ENCODE data around the gene HEMGN.
A peak's percentile ranks its signal among the peaks of the same experiment; 100 is the strongest.

Gene HEMGN

DNA sequence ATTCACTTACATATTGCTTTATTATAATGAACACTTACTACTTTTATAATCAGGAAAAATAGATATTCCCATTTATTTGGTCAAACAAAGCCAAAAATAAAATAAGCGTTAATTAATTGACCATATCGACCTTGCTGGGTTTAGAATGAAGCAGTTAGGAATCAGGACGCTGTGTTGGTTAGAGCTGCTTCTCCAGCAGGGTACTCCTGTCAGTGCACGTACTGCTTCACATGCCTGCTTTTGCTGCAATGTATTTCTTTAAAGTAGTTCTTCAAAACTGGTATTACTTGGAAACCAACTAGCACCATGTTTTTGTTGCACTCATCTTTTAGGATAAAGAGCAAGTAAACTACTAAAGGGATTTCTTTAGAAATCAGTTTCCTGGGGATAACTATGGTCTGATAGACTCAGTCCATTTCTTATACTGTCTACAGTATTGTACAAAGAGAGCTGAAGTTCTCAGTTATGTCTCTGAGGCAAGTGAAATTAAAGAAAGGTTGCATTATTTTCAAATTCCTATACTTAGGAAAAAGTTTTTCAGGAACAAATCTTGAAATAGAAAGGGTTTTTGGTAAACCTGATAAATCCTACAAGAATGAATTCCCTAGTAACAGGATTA is 8.9 kb downstream of the HEMGN start:
- no peak for DNase-seq

DNA sequence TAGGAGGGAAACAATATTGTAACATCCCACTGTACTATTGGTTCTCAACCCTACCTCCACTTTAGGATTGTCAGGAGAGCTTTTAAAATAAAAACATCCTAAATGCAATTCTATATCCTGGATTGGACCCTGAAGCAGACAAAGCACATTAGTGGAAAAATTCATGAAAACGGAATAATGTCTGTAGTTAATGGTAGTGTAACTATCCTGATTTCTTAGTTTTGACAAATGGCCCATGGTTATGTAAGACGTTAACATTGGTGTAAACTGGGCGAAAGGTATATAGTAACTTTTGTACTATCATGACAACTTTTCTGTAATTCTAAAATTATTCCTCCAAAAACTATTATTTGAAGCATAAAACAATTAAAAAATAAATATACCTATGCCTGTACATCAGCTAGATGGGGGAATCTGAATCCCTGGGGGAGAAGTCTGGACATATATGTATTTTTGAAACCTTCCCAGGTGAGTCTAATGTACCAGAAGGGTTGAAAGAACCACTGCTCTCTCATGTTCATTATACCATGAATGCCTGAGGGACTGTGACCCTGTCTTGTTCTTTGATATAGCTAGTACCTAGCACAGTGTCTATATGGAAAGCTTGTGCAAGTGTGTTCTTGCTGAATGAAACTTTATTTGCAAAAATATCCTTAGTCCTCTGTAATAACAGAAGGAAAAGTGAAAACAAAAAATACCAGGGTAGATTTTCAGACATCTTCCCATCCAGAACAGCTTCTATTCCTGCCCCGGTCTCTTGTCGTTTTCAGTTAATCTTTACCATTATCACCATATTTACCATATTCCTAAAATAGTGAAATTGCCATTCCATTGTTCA is 12.3 kb downstream of the HEMGN start:
- DNase-seq = no peak

DNA sequence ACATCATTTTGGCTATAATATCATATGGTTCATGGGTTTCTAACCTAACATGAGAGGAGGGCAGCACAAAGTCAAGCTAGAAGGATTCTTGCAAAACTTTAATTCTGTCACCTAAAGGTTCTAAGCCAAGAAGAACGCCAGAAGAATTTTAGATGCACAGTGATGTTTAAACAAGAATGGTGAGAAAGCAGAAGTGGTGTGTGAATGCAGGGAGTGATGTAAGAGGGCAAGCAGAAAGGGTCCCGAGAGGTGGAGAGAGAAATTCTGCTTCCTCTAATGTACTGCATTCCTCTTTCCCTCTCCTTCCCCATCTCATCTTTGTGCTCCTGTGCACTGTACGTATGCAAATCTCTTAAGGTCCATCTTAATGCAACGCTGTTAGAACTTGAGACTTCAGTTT is 13.6 kb downstream of the HEMGN start:
- no peak for DNase-seq

DNA sequence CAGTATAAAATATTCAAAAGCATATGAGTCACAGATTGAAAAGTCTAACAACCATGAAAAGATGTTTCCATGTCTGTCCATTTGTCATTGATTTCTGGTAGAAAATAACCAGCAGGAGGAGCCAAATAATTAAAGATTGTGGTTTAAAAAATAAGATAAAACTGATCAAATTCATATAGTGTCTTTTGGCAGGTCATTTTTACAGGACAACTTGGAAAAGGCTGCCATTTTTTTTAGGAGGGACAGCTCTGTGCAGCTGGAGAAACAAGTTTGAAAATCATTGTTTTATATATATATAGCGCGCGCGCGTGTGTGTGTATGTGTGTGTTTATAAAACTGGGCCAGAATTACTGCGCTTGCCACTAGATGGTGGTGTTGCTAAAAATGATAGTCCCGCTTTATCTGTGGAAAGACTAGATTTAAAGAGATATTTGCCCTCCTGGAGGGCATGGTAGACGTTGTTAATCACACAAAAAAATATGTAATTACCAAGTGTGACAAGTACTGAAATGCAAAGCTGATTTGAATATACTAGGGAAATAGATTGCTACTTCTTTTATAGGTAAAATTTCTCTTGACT is 14.4 kb downstream of the HEMGN start:
- peak; percentile 89 for DNase-seq

DNA sequence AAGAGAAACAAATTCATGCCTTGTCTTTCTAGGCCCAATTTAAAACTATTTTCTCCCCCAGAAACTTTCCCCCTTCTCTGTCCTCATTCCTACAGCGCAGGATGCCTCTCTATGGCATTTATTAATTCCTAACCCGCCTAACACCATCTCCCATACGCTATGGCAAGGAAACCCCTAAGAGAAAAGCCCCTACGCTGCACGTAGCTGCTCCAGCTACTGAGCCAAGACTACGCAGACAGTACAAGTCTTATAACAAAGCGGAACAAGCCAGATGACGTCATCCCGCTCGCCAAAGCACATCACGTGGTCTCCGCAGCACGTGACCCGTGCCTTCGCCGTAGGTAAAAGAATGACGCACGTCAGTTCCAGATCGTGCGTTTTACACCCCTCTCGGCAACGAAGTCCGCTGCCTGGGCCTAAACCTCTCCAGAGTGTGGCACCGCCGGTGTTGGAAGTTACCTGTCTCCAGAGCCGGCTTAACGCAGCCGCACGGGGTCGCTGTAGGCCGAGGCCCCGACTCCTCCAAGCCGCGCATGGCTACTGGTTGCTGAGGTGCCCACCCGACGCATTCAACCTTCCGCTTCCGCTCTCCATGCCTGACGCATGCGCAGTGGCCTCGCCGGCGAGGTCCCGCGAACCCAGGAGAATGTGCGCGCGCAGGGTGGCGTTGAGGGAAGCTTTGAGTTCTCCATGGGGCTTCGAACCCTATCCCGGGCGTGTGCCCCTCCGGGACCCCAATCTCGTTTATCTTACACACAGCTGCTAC is 15.8 kb downstream of the HEMGN start, which contains the start of gene TRMO:
TSS of gene TRMO (minus strand) at position 542 of the 766 bp plus-strand sequence. CDS start at position 535, 7 bp downstream.
- DNase-seq = peak; percentile 98

DNA sequence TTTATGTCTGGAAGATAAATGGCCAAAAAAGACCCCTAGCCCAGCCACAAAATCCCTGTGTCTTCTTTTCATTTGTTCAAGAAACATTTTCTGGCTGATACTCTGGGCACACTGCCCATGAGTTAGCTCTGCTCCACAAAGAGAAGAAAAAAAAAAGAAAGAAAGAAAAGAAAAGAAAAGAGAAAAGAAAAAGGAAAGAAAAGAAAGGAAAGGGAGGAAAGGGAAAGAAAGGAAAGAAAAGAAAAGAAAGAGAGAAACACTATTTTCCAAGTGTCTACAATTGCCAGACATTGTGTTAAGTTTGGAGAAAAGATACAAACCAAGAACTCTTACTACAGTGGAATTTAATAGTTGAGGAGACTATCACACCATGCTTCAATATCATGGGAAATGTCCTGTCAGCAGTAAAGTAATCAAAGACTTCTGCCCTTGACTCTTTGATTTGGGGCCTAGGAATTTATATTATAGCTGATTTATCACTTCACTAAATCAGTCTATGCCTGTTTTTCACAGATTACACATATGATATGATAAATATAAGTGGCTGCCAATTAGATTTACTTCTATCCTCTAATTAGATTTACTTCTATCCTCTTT is 18.7 kb downstream of the HEMGN start:
- DNase-seq = peak; percentile 37

DNA sequence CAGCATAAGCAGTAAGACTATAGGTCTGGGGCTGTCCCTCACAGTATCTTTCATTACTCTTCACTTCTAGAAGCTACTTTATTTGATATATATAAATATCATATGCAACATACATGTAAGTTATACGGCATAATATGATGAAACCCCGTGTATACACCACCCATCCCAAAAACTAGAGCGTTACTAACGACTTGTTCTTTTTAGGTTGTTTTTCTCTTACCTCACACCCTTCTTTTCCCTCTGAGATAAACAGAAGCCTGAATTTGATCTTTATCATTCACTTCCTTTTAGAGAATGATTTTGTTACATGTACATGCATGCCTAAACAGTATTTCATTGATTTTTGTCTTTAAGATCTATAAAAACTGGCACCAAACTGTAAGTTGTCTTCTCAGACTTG is 19.4 kb downstream of the HEMGN start:
- no peak for DNase-seq

DNA sequence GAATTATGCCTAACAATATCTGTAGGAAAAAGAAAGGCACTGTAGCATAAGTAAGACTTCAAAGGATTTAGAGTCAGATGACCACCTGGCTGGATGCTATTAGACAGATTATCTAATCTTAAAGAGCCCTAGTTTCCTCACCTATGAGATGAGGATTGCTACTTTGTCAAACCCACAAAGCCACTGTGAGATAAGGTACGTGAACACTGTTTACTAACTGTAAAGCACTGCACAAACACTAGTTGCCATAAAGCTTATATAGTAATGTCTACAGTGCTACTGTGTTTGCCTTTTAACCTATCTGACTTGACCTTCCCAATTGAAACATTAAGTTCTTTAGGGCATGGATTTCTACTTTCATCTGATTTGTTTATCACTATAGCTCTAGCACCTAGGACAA is 26.0 kb downstream of the HEMGN start:
- DNase-seq = peak; percentile 23

DNA sequence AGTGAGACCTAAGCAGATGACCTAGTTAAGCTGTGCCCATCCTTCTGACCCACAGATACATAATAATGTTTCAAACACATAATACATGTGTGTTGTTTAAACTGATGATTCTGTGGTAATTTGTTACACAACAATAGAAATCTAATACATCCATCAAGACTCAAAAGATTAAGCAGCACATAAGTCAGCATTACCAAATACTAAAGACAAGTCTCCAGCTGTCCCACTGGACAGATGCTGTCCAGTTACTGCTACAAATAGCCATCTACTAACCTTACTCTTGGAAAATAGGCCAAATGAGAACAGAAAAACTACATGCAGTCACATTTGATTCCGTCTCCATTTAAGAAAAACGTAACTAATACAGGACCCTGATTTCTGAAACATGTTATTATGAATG is 26.4 kb downstream of the HEMGN start:
- DNase-seq = no peak

DNA sequence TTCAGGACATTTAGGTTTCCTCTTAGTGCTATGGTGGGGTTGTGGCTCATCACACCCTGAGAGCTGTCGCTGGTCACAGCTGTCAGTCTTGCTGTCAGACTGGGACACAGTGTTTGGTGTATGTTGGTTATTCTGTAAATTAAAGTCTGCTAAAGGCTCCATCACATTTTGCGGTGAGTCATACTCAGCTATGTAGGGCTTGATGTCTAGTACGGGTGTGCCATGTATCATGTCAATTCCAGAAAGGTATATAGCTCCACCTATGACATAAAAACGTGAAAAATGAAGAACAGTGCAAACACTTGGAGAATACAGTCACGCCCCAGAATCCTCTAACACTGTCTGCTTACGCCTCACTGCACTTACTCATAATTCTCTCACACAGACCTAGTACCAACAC is 27.6 kb downstream of the HEMGN start:
- no peak for DNase-seq

DNA sequence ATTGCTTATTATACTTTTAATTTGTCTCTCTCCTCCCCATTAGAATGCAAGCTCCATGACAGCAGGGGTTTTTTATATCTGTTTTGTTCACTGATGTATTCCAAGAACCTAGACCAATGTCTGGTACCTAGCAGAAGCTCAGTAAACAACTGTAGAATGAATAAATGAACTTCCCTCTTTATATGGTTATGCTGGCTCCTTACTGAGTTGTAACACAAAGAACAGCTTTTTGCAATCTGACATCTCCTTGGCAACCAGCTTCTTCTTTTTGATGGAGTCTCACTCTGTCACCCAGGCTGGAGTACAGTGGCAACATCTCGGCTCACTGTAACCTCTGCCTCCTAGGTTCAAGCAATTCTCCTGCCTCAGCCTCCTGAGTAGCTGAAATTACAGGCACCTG is 29.3 kb downstream of the HEMGN start:
- DNase-seq = no peak

DNA sequence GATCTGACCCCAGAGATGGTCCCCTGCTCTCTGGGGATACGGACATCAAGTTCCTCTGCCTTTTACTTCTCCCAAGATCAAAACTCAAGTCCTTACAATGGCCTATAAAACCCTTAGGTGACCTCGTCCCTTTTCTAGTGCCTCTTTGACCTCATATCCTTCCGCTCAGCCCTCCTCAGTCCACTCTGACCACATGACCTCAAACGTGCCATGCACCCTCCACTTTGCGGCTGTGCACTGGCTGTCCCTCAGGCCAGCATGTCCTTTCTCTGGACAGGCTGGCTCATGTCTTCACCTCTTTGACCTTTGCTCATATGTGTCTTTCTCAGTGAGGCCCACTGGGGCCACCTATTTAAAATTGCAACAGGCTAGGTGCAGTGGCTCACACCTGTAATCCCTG is 30.3 kb downstream of the HEMGN start:
- no peak for DNase-seq

DNA sequence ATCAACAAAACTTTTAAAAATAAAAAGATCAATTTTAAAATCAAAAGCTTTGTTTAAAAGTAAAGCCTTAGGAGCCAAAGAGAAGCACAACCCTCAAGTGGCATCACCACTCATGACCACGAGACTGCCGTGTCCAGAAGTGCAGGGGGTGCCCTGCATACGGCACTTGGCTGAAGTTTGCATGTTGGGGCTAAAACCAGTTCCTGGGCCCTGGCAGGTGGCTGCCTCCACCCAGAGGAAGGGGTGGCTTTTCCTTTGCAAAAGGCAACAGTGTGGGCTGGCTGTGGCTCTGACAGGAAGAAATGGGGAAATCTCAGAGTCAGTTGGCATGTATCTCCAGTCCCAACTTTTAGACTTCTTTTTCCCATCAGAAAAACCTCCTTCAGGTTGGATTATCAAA is 30.9 kb downstream of the HEMGN start:
- DNase-seq = no peak

DNA sequence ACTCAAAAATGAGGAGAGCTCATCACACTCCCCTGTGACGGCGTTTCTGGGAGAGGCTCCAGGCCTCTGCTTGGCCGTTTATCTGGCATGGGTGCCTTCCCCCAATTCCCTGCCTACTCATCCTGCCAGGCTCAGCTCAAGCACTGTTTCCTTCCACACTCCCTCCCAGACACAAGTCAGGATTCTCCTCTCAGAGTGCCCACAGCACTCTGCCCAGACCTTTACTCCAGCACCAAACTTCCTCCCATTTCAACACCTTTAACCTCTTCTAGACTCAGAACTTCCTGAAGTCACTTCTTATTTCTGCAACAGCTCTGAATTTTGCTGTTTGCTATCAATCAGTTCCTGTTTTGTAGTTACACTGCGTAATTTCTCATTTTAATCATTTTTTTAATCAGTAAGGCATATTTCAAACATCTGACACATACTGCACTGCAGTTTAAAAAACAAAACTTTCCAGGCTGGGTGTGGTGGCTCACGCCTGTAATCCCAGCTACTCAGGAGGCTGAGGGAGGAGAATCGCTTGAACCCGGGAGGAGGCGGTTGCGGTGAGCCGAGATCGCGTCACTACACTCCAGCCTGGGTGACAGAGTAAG is 31.6 kb downstream of the HEMGN start:
- no peak for DNase-seq

DNA sequence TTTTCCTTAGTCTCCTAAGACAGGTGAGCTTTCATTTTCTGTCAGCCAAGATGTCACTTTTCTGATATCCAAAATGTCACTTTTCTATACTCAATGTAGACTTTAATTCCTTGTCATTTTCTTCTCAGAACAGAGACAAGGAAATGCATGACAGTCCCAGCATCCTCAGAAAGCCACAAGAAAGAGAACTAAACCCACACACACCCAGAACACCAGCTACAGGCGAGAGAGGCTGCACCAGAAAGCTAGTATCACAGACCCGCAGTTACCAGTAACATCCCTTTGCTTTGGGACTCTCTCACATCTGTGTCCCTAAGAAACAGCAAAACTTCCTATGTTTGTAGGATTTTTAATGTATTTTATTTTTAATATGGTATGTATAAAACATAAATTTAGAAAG is 32.7 kb downstream of the HEMGN start:
- DNase-seq = no peak

DNA sequence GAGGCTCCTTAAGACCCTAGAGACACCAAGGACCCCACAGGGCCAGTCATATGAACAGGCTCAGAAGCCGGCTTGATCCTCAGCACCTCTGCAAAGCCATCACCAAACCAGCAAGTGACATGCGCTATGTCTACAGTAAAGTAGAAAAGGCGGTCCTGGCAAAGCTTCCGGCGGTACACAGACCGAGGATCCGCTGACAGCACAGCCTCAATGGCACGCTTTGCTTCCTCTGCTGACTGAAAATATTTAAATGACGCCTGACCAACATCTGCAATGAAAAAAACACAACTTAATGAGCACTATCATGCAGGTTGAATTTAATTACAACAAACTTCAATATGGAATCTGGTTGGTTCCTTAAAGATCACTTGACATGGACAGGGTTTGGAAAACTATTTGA is 33.2 kb downstream of the HEMGN start:
- no peak for DNase-seq

DNA sequence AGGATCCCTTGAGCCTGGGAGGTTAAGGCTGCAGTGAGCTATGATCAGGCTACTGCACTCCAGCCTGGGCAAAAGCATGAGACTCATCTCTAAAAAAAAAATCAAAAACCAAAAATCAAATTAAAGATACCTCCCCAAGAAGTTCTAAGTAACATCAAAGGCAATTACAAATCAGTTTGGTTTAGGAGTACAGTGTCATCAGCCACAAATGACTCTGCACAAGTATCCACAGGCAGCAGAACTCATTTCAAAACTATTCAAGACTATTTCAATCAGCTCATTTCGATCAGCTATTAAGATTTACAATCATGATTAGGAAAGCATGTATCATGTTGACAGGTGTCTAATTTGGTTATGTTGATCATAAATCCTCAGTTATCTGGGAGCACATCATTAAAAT is 34.8 kb downstream of the HEMGN start:
- DNase-seq = no peak

DNA sequence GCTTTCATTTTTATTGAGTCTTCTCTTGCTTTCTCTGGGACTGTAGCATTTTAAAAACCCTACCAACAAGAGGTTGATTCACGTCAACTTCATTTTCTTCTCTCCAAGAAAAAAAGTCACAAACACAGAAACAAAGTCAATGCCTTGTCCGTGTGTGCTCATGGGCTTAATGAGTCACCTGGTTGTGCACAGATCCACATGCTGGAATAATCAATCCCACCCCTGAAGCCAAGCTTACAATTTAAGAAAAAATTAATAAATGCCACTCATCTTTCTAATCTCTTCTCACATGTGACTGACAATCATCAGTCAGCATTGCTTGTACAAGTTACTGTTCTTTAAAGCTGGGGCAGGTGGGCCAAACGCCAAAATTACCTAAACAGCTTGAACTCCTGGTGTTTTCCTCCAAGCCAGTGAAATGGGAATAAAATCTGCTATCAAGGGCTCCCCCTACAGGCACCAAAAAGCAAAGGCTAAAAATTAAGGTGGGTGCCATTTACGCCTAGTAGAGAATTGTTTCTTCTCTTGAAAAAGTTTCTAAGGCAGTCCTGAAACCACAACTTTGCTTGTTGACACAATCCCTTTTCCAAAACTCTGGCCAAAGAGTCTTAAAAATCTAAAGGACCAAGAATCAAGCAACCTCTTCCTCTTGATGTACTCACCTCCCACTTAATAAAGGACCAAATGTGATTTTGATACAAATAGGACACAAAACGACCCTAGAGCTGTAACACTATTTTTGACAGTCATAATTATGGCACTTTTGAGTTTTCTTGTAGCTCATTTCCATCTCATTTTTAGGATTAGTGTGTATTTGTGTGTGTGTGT is 37.0 kb downstream of the HEMGN start:
- DNase-seq = peak; percentile 57

DNA sequence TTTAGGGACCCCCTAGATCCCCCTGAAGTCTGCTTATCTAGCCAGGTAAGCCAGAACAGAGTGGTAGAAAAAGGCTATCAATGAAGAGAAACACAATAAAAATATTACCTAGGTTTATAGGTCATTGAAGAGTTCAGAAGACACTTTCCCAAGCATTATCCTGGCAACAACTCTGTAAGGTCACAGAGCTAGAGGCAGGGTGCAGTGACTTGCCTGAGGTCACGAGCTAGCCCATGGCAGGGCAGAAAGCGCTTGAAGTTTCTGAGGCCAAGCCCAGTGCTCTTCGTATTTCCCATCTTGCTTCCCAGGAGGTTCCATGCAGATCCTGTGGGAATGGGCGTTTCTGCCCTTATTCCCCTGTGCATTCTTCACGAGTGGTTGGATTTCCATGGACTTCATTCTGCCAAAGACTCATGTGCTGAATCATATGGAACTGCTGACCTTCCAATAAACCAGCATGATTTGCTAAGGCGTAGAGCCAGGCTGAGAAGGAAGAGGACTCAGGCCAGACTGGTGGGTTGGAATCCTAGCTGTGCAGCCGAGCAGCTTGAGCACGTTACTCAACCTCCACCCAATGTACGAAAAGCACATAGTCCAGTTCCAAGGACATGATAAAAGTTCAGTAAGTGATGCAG is 37.8 kb downstream of the HEMGN start:
- DNase-seq = no peak

DNA sequence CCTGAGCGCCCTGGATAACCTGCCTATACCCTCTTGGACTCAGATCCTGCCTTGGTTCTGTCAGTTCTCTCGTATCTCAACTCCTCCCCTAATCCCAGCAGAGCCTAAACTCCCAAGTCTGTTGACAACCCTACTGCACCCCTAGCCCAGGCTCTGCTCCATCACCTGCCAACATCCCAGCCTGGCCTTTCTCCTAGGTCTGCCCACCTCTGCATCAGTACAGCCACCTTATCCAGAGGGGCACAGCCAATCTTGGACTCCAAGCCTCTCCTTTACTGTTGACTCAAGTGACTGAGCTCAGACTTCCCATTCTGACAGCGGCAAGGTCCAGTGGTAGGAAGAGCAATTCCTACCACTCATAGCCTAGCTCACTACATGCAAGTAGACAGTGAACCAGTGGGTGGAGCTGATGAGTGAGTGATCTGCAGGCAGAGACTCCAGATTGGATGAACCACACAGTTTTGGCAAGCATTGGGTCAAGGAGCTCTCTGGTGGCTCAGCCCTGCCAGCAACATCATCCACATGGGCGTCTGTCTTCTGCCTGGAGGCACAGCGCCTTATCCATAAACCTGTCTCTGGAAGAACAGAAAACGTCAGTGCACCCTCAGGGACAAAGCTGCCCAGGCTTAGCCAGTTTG is 42.2 kb downstream of the HEMGN start:
- peak; percentile 28 for DNase-seq

DNA sequence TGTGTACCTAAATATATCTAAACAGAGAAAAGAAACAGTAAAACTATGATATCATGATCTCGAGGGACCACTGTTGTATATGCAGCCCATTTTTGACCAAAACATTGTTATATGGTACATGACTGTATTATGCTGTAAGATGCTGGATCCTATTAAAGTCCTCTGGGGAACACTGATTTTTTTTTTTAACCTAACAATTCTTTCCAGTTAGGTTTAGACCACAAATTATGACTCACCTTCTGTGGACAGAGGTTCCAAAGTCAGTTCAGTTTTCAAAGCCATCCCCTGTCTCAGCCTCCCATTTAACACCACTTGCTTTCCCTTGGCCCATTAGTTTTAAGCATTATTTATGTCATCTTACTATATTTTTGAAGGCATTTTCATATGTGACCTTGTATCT is 42.8 kb downstream of the HEMGN start:
- DNase-seq = no peak
